Measurements from ENCODE around the gene PPP3CA. TPM values are rescaled to one million over a fixed set of nuclear protein-coding genes. Genes with fewer than 3 reads are reported as not detected.

Gene PPP3CA
- total RNA-seq, 1 donor from 2014 or later = 29.9 TPM

DNA sequence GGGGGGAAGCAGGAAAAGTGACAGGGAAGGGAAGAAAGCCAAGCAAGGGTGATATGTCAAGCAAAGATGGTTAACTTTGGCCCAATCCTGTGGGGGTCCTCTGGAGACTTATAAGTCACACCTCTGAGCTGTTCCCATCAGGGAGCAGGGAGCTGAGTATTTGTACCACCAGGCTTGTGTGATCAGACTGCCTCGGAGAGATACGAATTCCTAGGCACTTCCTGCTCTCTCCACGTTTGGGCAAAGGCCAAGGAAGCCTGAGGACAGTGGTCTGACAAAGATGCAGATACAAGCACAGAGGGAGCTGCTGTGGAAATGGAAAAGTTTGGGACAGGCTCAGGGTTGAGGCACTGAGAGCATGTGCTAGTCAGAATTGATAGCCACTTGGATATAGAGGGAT is 10.4 kb upstream of the PPP3CA start:
- H3K4me1 Mint-ChIP-seq (ENCODE audit: low read depth, unreplicated experiment) = no peaks in the 10 kb centered on the region
- H3K9me3 Mint-ChIP-seq (ENCODE audit: unreplicated experiment) = no peaks in the 10 kb centered on the region
- no peaks in the 10 kb centered on the region for H3K27me3 Mint-ChIP-seq (ENCODE audit: unreplicated experiment)
- H3K36me3 Mint-ChIP-seq (ENCODE audit: unreplicated experiment) = no peaks in the 10 kb centered on the region
- DNase-seq = no peak
- H3K27ac Mint-ChIP-seq (ENCODE audit: unreplicated experiment) = no peak overlapping the region
- TF ChIP-seq, protein P1, sequence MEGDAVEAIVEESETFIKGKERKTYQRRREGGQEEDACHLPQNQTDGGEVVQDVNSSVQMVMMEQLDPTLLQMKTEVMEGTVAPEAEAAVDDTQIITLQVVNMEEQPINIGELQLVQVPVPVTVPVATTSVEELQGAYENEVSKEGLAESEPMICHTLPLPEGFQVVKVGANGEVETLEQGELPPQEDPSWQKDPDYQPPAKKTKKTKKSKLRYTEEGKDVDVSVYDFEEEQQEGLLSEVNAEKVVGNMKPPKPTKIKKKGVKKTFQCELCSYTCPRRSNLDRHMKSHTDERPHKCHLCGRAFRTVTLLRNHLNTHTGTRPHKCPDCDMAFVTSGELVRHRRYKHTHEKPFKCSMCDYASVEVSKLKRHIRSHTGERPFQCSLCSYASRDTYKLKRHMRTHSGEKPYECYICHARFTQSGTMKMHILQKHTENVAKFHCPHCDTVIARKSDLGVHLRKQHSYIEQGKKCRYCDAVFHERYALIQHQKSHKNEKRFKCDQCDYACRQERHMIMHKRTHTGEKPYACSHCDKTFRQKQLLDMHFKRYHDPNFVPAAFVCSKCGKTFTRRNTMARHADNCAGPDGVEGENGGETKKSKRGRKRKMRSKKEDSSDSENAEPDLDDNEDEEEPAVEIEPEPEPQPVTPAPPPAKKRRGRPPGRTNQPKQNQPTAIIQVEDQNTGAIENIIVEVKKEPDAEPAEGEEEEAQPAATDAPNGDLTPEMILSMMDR (IDR thresholded peaks at IDR 0.05; ENCODE audit: partially characterized antibody, unreplicated experiment) = no peak
- no peak overlapping the region for H3K4me3 Mint-ChIP-seq (ENCODE audit: unreplicated experiment)

DNA sequence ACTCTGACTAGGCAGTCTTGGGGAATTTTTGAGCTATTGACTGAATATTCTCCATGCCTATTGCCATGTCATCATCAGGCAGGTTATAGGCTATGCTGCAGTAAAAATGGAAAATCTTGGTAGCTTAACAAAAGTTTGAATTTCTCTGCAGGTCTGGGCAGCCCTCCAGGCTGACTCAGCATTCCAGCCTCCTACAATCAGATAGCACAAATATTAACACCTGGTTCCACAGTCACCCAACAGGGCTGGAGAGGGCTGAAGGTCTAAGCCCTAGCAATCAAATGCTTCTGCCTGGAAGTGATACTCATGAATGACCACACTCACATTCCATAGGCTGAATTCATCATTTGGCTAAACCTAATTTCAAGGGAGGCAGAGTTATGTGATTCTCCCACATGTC is 9.6 kb upstream of the PPP3CA start:
- Mint-ChIP-seq H3K27ac (ENCODE audit: unreplicated experiment) (no peak overlapping the region), H3K4me3 (ENCODE audit: unreplicated experiment) (no peak overlapping the region), H3K27me3 (ENCODE audit: unreplicated experiment) (no peaks in the 10 kb centered on the region), H3K9me3 (ENCODE audit: unreplicated experiment) (no peaks in the 10 kb centered on the region), H3K36me3 (ENCODE audit: unreplicated experiment) (no peaks in the 10 kb centered on the region), H3K4me1 (ENCODE audit: low read depth, unreplicated experiment) (no peaks in the 10 kb centered on the region)
- TF ChIP-seq, protein P1 (IDR thresholded peaks at IDR 0.05; ENCODE audit: partially characterized antibody, unreplicated experiment) = no peak
- DNase-seq = no peak

DNA sequence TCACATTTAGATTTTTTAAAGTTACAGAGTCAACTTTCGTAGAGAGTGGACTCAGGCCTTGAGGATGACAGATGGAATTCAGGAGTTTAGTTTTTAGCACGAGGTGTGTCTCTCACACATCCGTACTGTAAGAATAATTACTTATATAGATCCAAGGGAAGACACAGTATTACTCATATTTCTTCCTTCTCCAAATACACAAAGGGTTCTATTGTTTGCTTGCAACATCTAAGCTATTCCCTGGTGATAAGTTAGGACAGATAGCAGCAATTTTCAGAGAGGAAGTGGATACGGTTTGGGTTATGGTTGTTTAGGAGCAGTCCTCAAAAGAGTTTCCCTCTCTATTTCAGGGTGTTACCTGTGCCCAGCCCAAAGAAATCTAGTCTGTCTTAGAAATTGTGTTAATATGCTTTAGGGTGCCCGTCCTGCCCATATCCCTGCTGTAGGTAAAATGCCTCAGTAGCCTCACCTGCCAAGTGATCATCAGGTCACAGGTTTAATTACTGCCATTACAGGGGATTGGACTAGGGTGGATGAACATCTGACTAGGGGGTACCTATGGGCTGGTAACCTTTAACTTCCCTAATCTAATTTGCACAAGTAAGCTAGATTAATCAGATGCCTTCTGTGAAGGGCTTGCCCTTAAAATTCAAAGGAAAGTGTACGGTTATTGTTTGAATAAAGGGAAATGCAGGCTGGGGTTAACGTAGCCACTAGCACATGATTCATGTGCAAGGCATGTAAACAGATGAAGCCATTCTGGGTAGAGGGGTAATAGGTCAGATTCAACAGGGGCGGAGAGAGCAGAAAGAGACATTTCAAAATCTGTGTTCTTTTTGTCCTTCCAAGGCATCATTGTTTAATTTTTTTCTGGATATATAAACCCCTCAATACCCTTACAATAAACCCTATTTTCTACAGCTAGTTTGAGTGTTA is 8.7 kb upstream of the PPP3CA start:
- no peaks in the 10 kb centered on the region for H3K9me3 Mint-ChIP-seq (ENCODE audit: unreplicated experiment)
- no peaks in the 10 kb centered on the region for H3K4me1 Mint-ChIP-seq (ENCODE audit: low read depth, unreplicated experiment)
- H3K27me3 Mint-ChIP-seq (ENCODE audit: unreplicated experiment) = no peaks in the 10 kb centered on the region
- H3K36me3 Mint-ChIP-seq (ENCODE audit: unreplicated experiment) = no peaks in the 10 kb centered on the region
- H3K27ac Mint-ChIP-seq (ENCODE audit: unreplicated experiment) = no peak overlapping the region
- DNase-seq = no peak
- TF ChIP-seq, protein P1 (IDR thresholded peaks at IDR 0.05; ENCODE audit: partially characterized antibody, unreplicated experiment) = no peak
- no peak overlapping the region for H3K4me3 Mint-ChIP-seq (ENCODE audit: unreplicated experiment)

DNA sequence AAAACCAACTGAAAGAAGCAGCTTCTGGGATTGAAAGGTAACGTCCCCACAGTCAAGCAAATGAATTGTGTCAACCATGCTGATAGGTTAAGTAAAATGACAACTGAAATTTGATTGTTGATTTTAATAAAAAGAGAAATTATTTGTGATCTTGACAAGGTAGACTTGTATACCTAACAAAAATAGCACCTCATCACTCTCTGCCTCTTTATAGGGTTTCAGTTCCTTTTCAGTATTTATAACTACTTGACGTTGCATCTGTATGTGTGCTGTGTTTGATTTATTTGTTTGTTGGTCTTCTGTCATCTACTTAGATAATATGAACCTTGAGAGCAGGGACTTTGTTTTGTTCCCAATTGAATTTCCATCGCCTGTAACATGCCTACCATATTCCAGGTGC is 7.9 kb upstream of the PPP3CA start:
- H3K27me3 Mint-ChIP-seq (ENCODE audit: unreplicated experiment) = no peaks in the 10 kb centered on the region
- H3K9me3 Mint-ChIP-seq (ENCODE audit: unreplicated experiment) = no peaks in the 10 kb centered on the region
- no peaks in the 10 kb centered on the region for H3K4me1 Mint-ChIP-seq (ENCODE audit: low read depth, unreplicated experiment)
- TF ChIP-seq, protein P1 (IDR thresholded peaks at IDR 0.05; ENCODE audit: partially characterized antibody, unreplicated experiment) = no peak
- H3K36me3 Mint-ChIP-seq (ENCODE audit: unreplicated experiment) = no peaks in the 10 kb centered on the region
- H3K4me3 Mint-ChIP-seq (ENCODE audit: unreplicated experiment) = no peak overlapping the region
- no peak for DNase-seq
- no peak overlapping the region for H3K27ac Mint-ChIP-seq (ENCODE audit: unreplicated experiment)

DNA sequence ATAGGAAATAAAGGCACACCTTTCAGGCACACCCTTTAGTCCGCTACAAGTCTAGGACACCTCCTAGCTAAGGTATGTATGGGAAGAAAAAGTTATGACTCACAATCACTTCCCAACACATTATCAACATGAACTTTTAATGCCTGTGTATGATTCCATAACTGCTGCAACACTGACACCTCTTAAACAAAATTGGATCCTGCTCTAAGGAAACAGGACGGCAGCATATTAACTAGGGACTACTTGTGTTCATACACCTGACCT is 2.4 kb upstream of the PPP3CA start:
- TF ChIP-seq, protein P1 (IDR thresholded peaks at IDR 0.05; ENCODE audit: partially characterized antibody, unreplicated experiment) = no peak
- Mint-ChIP-seq H3K9me3 (ENCODE audit: unreplicated experiment) (peaks cover 17% of the 10 kb centered on the region), H3K27me3 (ENCODE audit: unreplicated experiment) (peaks cover 15% of the 10 kb centered on the region)

More for the DNA sequence above, 2.4 kb upstream of the PPP3CA start:
- no peak overlapping the region for H3K4me3 Mint-ChIP-seq (ENCODE audit: unreplicated experiment)
- no peaks in the 10 kb centered on the region for H3K36me3 Mint-ChIP-seq (ENCODE audit: unreplicated experiment)
- no peak overlapping the region for H3K27ac Mint-ChIP-seq (ENCODE audit: unreplicated experiment)
- no peak for DNase-seq
- peaks cover 9% of the 10 kb centered on the region for H3K4me1 Mint-ChIP-seq (ENCODE audit: low read depth, unreplicated experiment)

All from glutamatergic neuron (in vitro differentiated cells).